Ishikawa (cell line): ENCODE results near the gene NLGN1.

Experiments used
- CEBPB ChIP-seq: IDR thresholded peaks from 2 replicates; pipeline ENCODE4 v1.6.1; 2012
- CREB1 ChIP-seq: IDR thresholded peaks from 2 replicates; pipeline ENCODE4 v1.6.1; 2012; ENCODE audit warnings: low read depth
- EP300 ChIP-seq: IDR thresholded peaks from 2 replicates; pipeline ENCODE4 v1.6.1; 2012; ENCODE audit warnings: borderline replicate concordance
- NFIC ChIP-seq: IDR thresholded peaks from 2 replicates; pipeline ENCODE4 v1.6.1; 2012
- TAF1 ChIP-seq: IDR thresholded peaks from 2 replicates; pipeline ENCODE4 v1.6.1; 2012; ENCODE audit warnings: low read depth, mild to moderate bottlenecking
- ZBTB7A ChIP-seq: IDR thresholded peaks from 2 replicates; pipeline ENCODE4 v1.6.1; 2012; ENCODE audit warnings: low read depth

GRCh38 chr3:174219738-174220137, 822.2 kb downstream of the NLGN1 start:
- TF ChIP-seq EP300: no peak
- TF ChIP-seq CREB1: no peak
- TF ChIP-seq ZBTB7A: no peak
- TF ChIP-seq NFIC: no peak
- no peak for TF ChIP-seq TAF1
- no peak for TF ChIP-seq CEBPB
